GM18502 (cell line): ENCODE results near the gene MAP7.
A peak's percentile ranks its signal among the peaks of the same experiment; 100 is the strongest.

Experiments
- ATAC-seq: cut with Tn5 transposase; IDR thresholded peaks from one replicate; pipeline ENCODE4 v1.9.1; 2021; ENCODE audit warnings: mild to moderate bottlenecking; ENCODE audit not compliant: unreplicated experiment, poor library complexity

Gene MAP7

GRCh38 chr6:136429264-136430065 is 120.8 kb downstream of the MAP7 start:
- ATAC-seq: no peak

DNA sequence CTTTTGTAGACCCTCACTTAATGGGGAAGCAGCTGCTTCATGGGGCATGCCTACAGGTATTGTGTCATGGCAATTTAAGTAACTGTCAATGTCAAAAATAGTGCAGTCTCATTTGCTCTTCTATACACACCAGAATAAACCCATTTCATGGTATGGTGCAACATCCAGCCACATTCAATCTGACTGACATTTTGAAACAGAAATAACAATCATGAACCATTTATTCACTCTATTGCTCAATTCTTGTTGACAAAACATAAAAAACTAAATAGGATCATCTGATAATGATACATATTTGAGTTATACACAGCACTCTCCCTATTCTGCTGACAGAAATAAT is 122.9 kb downstream of the MAP7 start:
- ATAC-seq: no peak

DNA sequence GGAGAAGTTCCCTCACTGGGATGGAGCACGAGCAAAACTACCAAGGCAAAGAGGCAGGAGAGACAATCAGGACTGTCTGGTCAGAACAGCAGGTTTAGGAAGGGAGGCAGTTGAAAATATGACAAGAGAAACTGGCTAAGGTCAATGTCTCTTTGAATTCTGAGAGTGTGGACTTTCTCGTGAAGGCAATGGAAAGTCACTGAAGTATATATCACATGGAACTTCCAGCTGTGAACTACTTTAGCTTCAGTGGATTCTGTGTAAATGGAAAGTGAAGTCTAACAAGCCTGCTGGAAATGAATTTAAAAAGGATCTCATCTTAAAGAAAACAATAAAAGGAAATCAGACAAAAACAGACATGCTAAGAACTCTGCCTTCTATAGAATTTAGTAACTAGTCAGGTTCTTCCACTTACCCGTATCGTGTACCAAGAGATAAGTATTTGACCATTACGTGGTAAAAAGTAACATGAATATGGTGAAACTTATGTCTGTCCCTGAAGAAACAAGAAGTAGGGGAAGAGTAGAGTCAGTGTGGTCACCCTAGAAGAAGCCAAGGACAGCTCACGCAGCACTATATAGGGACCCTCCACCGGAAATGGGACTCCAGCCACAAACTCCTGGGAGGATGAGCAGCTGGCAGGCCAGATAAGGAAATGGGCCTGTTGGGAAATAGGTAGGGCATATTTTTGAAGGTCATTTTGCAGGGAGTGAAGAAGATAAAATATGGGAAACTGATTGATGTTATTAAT is 123.4 kb downstream of the MAP7 start:
- ATAC-seq: no peak

DNA sequence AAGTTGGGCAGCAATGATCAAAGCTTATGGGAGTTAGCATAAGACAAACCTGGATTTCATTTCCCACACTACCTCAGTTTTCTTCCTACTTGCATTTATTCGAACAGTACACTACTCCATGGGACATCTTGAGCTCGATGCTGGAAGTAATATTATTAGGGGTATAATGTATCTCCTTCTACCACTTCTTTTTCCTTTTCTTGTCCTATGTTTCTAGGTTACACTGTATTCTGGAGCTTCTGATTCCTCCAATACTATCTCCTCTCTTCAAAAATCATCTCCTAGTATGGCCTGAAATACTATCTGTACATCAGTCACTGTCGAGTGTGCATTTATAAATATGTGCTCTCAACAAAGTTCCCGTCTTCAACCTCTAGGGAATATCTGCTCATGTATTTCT is 124.4 kb downstream of the MAP7 start:
- no peak for ATAC-seq

DNA sequence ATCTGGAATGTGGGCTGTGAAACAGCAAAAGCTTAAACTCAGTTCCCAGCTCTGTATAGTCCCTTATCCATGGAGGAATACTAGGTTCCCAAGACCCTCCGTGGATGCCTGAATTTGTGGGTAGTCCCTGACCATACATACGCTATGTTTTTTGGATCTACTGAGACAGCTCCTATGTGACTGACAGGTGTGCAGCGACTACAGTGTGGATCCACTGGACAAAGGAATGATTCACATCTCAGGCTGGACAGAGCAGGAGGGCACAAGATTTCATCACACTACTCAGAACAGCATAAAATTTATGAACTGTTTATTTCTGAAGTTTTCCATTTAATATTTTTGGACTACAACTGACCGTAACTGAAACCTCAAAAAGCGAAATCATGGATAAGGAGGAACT is 125.3 kb downstream of the MAP7 start:
- ATAC-seq: no peak

GRCh38 chr6:136424450-136424849 is 125.8 kb downstream of the MAP7 start:
- no peak for ATAC-seq

DNA sequence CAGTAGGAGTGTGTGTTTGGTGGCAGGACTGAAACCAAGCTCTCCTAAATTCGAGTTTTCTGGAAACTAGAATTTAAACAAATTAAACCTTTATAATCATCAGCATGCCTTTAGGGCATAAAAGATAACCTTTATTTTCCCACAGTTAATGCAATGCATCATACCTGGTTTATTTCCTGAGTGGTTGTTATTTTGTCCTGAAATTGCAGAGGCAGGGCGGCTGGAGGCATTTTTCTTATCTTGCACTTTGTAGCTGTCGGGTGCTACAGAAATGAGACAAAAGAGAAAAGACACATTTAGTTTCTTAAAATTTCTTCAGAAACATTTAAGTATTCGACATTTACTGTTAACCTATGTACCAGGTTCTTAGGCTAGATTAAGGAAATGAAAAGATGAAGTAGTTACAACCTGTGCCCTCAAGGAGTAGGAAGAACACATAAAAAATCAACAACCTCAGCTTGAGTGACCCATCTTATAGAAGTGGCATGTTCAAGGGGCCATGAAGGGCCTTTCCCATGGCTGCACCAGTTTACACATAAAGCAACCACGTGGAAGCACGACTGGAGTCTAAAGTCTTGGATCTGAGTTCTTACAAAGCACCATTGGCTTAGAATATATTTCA is 128.6 kb downstream of the MAP7 start:
- ATAC-seq: no peak

GRCh38 chr6:136420853-136421252 is 129.4 kb downstream of the MAP7 start:
- ATAC-seq: no peak

DNA sequence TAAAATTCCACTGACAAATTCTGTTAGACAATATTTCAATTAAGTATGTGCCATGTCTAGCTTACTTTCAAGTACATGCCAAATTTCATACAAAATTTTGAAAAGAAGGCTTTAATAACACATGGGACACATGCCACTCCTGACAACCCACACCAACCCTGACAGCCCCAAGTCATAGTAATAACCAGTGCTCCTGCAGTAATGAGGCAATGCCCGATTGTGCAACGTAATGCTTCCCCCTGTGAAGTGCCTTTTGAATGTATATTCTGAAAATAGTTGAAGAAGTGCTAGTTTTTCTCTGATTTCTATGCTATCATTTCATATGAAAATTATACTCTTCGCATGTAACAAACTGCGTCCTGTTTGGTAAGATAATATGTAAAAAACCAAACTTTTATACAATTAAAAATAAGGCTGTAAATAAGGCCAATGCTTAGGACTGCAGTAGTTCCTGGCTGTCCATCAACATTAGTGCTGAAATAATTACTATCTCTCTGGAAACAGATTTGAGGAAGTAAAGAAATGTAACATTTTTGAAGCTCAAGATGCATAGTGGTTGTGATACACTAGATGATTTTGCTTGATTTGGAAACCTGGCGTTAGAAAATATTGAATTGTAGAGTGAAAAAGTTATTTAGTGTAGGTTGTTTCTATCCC is 134.7 kb downstream of the MAP7 start:
- ATAC-seq: no peak

DNA sequence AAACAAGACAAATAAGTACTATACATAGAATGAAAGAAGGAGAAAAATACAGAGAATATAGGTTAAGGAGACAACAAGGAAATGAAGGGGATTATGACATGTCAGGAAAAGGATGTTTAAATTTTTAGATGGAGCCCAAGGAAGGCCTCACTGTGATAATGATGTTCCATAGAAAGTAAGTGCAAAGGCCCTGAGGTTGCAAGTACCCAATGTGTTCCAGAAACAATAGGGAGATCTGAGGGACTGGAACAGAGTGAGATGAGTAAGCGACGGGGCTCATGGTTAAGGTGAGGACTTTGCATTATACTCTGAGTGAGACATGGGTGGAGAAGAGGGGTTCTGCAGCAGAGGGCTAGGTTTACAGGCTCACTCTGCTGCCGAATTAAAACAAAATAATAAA is 137.8 kb downstream of the MAP7 start:
- no peak for ATAC-seq

- no peak for ATAC-seq
These were observed 138.5 kb downstream of the MAP7 start for GRCh38 chr6:136411453-136412354.

- no peak for ATAC-seq
These were observed 139.2 kb downstream of the MAP7 start for GRCh38 chr6:136411025-136411325.

GRCh38 chr6:136410201-136411024 is 139.8 kb downstream of the MAP7 start:
- ATAC-seq: peak; percentile 89

GRCh38 chr6:136409597-136409996 is 140.6 kb downstream of the MAP7 start:
- ATAC-seq: no peak

GRCh38 chr6:136408204-136408603 is 142.0 kb downstream of the MAP7 start:
- no peak for ATAC-seq

DNA sequence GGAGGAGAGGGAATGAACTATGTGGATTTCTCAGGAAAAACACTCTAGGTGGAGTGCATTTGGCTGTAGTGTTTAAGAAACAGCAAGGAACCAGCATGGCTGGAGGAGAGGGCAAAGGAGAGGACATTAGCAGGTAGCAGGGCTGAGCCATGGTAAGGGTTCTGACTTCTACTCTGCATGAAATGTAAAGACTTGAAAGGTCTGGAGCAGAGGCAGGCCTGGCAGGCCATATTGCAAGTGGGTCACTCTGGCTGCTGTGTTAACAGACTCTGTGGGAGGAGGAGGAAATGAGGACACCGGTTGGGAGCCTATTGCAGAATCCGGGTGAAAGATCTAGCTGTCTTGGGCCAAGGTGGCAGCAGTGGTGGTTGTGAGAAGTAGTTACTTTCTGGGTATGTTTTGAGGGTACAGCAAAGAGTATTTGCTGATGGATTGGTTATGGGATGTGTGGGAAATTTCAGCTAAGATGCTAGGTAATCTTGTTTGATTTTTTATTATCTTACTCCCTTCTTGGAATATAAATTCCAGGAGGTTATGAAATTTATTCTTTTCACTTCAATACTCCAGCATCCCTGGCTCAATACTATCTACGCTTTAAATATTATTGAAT is 144.7 kb downstream of the MAP7 start:
- no peak for ATAC-seq

GRCh38 chr6:136404627-136405419 is 145.4 kb downstream of the MAP7 start:
- ATAC-seq: no peak

DNA sequence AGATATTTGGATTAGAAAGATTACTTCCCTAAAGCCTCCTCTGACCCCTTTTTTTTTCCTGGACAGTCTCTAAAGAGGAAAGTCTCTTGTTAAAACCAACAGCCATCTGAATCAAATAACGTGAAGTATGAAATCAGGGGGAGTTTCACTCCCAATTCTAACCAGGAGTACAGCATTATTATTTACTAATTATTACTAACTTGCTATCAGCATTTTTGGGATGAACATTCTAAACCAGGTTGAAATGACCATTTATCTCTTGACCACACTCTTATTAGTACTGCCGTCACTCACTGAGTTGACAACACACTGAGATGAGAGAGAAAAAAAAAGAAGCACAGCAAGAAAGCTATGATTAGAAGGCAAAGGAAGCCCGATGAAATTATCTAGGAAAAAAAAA is 146.2 kb downstream of the MAP7 start:
- no peak for ATAC-seq
